HG02970 (cell line): ENCODE measurements around the gene SVIL.
"Not testable (repeated sequence)": the region's sequence is repeated elsewhere in the genome, so short reads cannot be mapped to it uniquely, and the experiment has no call there.

Experiments used
- ATAC-seq: cut with Tn5 transposase; IDR thresholded peaks from one replicate; pipeline ENCODE4 v1.9.1; 2021; ENCODE audit warnings: mild to moderate bottlenecking, moderate library complexity, moderate number of reproducible peaks; ENCODE audit not compliant: unreplicated experiment, low FRiP score

Gene SVIL

GRCh38 chr10:29583674-29584073 lies 51.1 kb downstream of the SVIL start:
- ATAC-seq = no peak

GRCh38 chr10:29582769-29583168 lies 52.0 kb downstream of the SVIL start:
- ATAC-seq = not testable (repeated sequence)

- ATAC-seq = no peak
Observed at GRCh38 chr10:29579455-29579970, 55.3 kb downstream of the SVIL start.

- no peak for ATAC-seq
Observed at GRCh38 chr10:29578457-29578856, 56.3 kb downstream of the SVIL start.

- ATAC-seq = no peak
Observed at GRCh38 chr10:29576681-29577080, 58.1 kb downstream of the SVIL start.

GRCh38 chr10:29575098-29575455 lies 59.7 kb downstream of the SVIL start:
- ATAC-seq = no peak

GRCh38 chr10:29574212-29575097 lies 60.3 kb downstream of the SVIL start:
- ATAC-seq = not testable (repeated sequence)

GRCh38 chr10:29570248-29570647 lies 64.5 kb downstream of the SVIL start:
- ATAC-seq = not testable (repeated sequence)

- ATAC-seq = no peak
Observed at GRCh38 chr10:29569795-29570194, 65.0 kb downstream of the SVIL start.

- ATAC-seq = no peak
Observed at GRCh38 chr10:29567003-29567402, 67.8 kb downstream of the SVIL start.

- not testable (repeated sequence) for ATAC-seq
Observed at GRCh38 chr10:29566209-29566608, 68.6 kb downstream of the SVIL start.

- ATAC-seq = no peak
Observed at GRCh38 chr10:29563420-29564035, 71.2 kb downstream of the SVIL start.

GRCh38 chr10:29563006-29563405 lies 71.8 kb downstream of the SVIL start:
- not testable (repeated sequence) for ATAC-seq

- no peak for ATAC-seq
Observed at GRCh38 chr10:29559996-29560395, 74.8 kb downstream of the SVIL start.

GRCh38 chr10:29557665-29558064 lies 77.1 kb downstream of the SVIL start:
- ATAC-seq = no peak

- ATAC-seq = no peak
Observed at GRCh38 chr10:29555746-29556481, 78.9 kb downstream of the SVIL start.

GRCh38 chr10:29555091-29555745 lies 79.6 kb downstream of the SVIL start:
- no peak for ATAC-seq

GRCh38 chr10:29554660-29555059 lies 80.1 kb downstream of the SVIL start:
- ATAC-seq = no peak

- ATAC-seq = no peak
Observed at GRCh38 chr10:29553544-29554250, 81.1 kb downstream of the SVIL start.

- not testable (repeated sequence) for ATAC-seq
Observed at GRCh38 chr10:29553116-29553515, 81.7 kb downstream of the SVIL start.
